ENCODE measurements around the gene ASB1.

Gene ASB1

GRCh38 chr2:238495422-238495821 lies 68.7 kb downstream of the ASB1 start:
- DNase-seq (ENCODE audit: insufficient read length) (no peak), FAIRE-seq (no peak)
- no peak for TF ChIP-seq POLR2AphosphoS5 (IDR thresholded peaks at IDR 0.05; ENCODE audit: low read depth, low read length)
- TF ChIP-seq POLR2A (IDR thresholded peaks at IDR 0.05; ENCODE audit: low read depth, low read length) = no peak
- no peak for TF ChIP-seq TAF1 (IDR thresholded peaks at IDR 0.05; ENCODE audit: borderline replicate concordance, low read depth, low read length)

DNA sequence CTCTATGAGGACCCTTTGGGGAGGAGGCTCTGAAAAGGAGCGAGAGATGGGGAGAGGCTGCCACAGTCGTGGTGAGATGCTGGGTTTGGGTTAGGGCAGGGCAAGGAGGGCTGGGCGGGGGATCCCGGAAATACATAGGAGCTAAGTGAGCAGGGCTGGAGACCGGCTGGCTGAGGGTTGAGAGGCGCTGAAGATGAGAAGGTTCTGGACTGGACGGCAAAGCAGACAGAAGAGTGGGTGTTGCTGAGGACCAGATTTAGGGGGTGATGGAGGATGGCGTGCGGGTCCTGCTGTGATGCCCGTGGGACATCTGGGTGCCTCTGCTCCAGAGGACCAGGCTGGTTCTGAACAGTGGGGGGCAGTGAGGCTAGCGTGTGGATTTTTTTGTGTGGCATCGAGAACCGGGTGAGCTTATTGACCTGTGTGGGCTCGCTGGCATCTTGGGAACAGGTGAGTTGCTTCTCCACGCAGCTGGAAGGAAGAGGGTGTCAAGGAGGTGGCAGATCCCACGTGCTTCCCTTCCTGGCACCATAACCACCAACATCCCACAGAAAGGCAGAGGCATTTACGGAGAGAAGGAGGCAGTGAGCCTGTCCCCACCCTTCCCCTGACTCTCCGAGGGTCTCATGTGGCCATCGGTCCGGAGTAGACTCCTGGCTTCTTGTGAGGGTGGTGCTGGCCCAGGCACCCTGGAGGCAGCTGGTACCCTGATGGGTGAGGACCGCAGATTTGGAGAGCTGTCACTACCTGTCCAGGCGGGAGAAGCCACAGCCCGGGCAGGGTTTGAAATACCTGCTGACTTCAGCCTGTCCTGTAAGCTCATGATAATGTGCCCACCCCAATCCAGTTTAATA lies 70.3 kb downstream of the ASB1 start:
- FAIRE-seq (no peak), DNase-seq (ENCODE audit: insufficient read length) (no peak)
- no peak for TF ChIP-seq TAF1 (IDR thresholded peaks at IDR 0.05; ENCODE audit: borderline replicate concordance, low read depth, low read length)
- no peak for TF ChIP-seq POLR2AphosphoS5 (IDR thresholded peaks at IDR 0.05; ENCODE audit: low read depth, low read length)
- TF ChIP-seq POLR2A (IDR thresholded peaks at IDR 0.05; ENCODE audit: low read depth, low read length) = no peak

DNA sequence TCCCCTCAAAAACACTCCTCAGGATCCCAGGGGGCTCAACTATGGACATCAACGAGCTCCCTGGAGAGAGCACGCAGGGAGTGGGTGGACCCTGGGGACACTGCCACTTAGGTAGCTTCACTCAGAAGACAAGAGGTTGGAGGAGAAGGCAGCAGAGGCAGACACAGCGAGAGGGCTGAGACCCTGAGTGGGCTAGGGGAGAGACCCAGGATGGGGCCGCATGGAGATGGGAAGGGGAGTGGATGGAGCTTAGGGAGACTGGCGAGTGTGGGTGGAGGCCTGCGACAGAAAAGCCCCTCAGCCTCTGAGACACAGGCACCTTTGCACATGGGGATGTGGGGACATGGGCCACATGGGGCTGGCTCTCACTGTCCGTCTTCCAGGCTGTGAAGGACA lies 70.9 kb downstream of the ASB1 start:
- DNase-seq (ENCODE audit: insufficient read length) = no peak
- TF ChIP-seq POLR2AphosphoS5 (IDR thresholded peaks at IDR 0.05; ENCODE audit: low read depth, low read length) = no peak
- TF ChIP-seq POLR2A (IDR thresholded peaks at IDR 0.05; ENCODE audit: low read depth, low read length) = no peak
- TF ChIP-seq TAF1 (IDR thresholded peaks at IDR 0.05; ENCODE audit: borderline replicate concordance, low read depth, low read length) = no peak
- FAIRE-seq = no peak

DNA sequence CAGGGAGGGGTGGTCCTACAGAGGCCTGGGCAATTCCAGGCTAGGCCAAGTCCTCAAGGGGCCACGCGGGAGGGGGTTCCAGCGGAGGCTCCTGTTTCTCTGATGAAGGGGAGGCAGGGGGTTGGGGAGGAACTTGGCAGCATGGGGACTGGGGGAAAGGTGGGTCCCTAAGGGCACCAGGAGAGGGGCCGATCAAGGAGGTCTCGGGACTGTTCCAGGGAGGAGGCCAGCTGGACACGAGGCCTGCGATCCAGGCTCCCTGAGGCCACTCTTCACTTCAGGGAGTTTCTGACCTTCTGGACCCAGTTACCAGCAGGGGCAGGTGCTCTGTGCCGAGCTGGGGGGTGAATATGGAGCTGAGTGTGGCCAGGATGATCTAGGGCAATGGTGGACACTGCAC lies 71.5 kb downstream of the ASB1 start:
- no peak for DNase-seq (ENCODE audit: insufficient read length)
- no peak for TF ChIP-seq POLR2AphosphoS5 (IDR thresholded peaks at IDR 0.05; ENCODE audit: low read depth, low read length)
- no peak for TF ChIP-seq TAF1 (IDR thresholded peaks at IDR 0.05; ENCODE audit: borderline replicate concordance, low read depth, low read length)
- TF ChIP-seq POLR2A (IDR thresholded peaks at IDR 0.05; ENCODE audit: low read depth, low read length) = no peak
- FAIRE-seq = no peak

DNA sequence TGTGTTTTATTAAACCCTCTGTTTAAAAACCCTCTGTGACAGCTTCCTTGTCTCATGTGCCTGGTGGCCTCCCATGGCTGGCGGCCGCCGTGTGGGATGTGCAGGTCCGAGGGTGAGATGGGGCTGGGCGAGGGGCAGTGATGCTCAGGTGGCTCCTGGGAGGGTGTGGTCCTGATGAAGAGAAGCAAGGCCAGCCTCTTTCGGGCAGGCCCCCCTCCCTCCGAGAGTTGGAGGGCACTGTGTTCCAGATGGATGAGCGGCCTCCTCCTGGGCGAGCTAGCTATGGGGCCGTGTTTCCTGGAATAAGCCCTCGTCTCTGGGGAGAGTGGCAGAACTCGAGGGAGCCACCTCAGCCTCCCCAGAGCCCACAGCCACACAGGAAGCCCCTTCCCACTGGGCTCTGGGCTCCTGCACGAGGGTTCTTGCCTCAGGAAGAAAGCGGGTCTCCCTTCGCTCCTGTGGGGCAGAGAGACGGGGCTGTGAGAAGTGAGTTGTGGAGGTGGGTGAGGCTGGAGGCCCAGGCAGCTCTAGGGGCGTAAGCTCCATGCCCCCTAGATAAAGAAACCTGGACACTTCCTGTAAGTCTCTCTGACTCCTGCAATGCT lies 72.1 kb downstream of the ASB1 start:
- DNase-seq (ENCODE audit: insufficient read length) (no peak), FAIRE-seq (no peak)
- TF ChIP-seq POLR2A (IDR thresholded peaks at IDR 0.05; ENCODE audit: low read depth, low read length) (no peak), TAF1 (IDR thresholded peaks at IDR 0.05; ENCODE audit: borderline replicate concordance, low read depth, low read length) (no peak), POLR2AphosphoS5 (IDR thresholded peaks at IDR 0.05; ENCODE audit: low read depth, low read length) (no peak)

- FAIRE-seq = no peak
- DNase-seq (ENCODE audit: insufficient read length) = no peak
- TF ChIP-seq POLR2AphosphoS5 (IDR thresholded peaks at IDR 0.05; ENCODE audit: low read depth, low read length) (no peak), TAF1 (IDR thresholded peaks at IDR 0.05; ENCODE audit: borderline replicate concordance, low read depth, low read length) (no peak), POLR2A (IDR thresholded peaks at IDR 0.05; ENCODE audit: low read depth, low read length) (no peak)
These were observed 73.2 kb downstream of the ASB1 start for GRCh38 chr2:238499731-238500580.

DNA sequence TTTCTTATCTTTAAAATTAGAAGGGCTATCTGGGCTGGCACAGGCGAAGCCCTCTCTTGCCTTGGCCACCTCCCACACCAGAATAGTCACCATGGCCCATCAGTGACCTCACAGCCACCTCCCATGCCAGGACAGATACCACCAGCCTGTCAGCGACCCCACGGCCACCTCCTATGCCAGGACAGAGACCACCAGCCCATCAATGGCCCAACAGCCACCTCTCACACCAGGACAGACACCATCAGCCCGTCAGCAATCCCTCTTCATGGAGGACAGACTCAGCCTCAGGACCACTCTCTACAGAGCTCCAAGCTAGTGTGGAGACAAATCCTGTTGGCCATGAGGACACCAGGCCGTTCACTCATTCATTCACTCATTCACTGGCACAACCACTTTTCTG lies 74.6 kb downstream of the ASB1 start:
- no peak for FAIRE-seq
- no peak for TF ChIP-seq POLR2AphosphoS5 (IDR thresholded peaks at IDR 0.05; ENCODE audit: low read depth, low read length)
- no peak for TF ChIP-seq POLR2A (IDR thresholded peaks at IDR 0.05; ENCODE audit: low read depth, low read length)
- no peak for TF ChIP-seq TAF1 (IDR thresholded peaks at IDR 0.05; ENCODE audit: borderline replicate concordance, low read depth, low read length)
- DNase-seq (ENCODE audit: insufficient read length) = no peak

Data from GM12892 (cell line).